Thymus (tissue), 11 donors: ENCODE measurements around the gene DPYSL5. TPM values are rescaled to one million over a fixed set of nuclear protein-coding genes. Genes with fewer than 3 reads are reported as not detected.
A peak's percentile ranks its signal among the peaks of the same experiment; 100 is the strongest.
"Not testable (repeated sequence)": the region's sequence is repeated elsewhere in the genome, so short reads cannot be mapped to it uniquely, and the experiment has no call there.

Source experiments
- DNase-seq, 9 donors: peaks; one replicate each; pipeline ENCODE4 v3.0.0-alpha.2; 2013; ENCODE audit warnings: low spot score in 9 of 9, low read depth in 6 of 9, missing footprints in 1 of 9
- H3K27ac ChIP-seq, 2 donors: one replicate each; pipeline ENCODE4 v1.5.1; 2013; ENCODE audit warnings: control low read depth in 1 of 2, low read depth in 1 of 2, low read length in 1 of 2, mild to moderate bottlenecking in 1 of 2, moderate library complexity in 1 of 2
- H3K27me3 ChIP-seq, 2 donors: one replicate each; pipeline ENCODE4 v1.5.1; 2013; ENCODE audit warnings: low read length in 1 of 2; ENCODE audit not compliant: control insufficient read depth in 2 of 2, insufficient read depth in 1 of 2
- H3K36me3 ChIP-seq, 2 donors: one replicate each; pipeline ENCODE4 v1.5.1; 2013; ENCODE audit warnings: low read length in 1 of 2, mild to moderate bottlenecking in 1 of 2, moderate library complexity in 1 of 2; ENCODE audit not compliant: control insufficient read depth in 2 of 2, insufficient read depth in 2 of 2
- H3K4me1 ChIP-seq, 2 donors: one replicate each; pipeline ENCODE4 v1.5.1; 2013; ENCODE audit warnings: low read length in 2 of 2; ENCODE audit not compliant: control insufficient read depth in 2 of 2, insufficient read depth in 2 of 2
- H3K4me3 ChIP-seq, 2 donors: one replicate each; pipeline ENCODE4 v1.5.1; 2013; ENCODE audit warnings: low read length in 2 of 2, control low read depth in 1 of 2, mild to moderate bottlenecking in 1 of 2
- H3K9me3 ChIP-seq, 2 donors: one replicate each; pipeline ENCODE4 v1.5.1; 2013; ENCODE audit warnings: low read length in 1 of 2, mild to moderate bottlenecking in 1 of 2; ENCODE audit not compliant: control insufficient read depth in 2 of 2, insufficient read depth in 1 of 2
- WGBS: extraction: QIAGEN DNeasy Blood & Tissue Kit; methylation state at CpG from one replicate; pipeline ENCODE4 v1.1.7; 2013; 5-methylcytosine and 5-hydroxymethylcytosine counted together
- polyA plus RNA-seq: library from polyadenylated mRNA; stranded (reverse); fragments of 200-250 nt; gene quantifications from one replicate; pipeline ENCODE4 v1.2.3, GENCODE V29; 2013
- total RNA-seq: library from RNA; stranded (reverse); fragments of 120-200 nt; gene quantifications from one replicate; pipeline ENCODE4 v1.2.4, GENCODE V29; 2013
- donor health status: healthy.

DPYSL5 gene
- total and polyA plus RNA-seq, 2 donors = 0.09 to 0.16 TPM

DNA sequence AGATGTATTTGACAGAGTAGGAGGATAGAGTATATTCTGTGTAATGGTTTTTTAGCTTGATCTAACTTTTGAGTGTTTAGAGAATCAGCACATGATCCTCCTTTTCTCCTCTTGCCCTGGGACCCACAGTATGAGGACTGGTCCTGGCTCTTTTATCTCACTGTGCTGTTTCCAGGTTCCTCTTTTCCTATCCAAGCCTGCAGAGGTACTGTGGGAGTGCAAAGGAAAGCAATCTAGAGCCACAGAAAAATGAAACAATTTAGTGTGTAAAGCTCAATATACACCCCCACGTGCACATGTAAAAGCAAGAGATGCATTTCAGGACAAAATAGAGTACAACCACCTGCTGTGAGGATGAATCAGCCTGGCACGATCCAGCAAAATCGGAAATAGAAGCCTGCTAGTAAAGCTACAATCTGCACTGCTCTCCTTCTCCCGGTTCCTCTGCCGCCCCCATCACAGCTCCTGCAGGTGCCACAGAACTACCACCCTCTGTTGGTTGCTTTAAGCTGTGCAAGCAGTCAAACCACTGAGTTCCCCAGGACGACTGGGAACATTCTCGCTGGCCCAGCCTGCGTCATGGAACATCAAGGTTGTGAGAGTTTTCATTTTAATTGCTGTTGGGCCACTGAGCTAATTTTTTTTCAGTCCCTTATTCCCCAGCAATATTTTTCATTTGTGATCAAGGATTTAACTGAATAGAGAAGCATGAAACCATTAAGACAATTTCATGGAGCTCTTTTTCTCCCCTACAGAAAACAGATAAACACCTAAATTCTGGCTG, 74.7 kb downstream of the DPYSL5 start:
- no peak overlapping the region for H3K27ac ChIP-seq
- H3K27me3 ChIP-seq = peaks cover 0 to 16% of the 10 kb centered on the region in 2 donors
- WGBS = 6% methylated on average over 8 of the region's 8 CpGs
- no peaks in the 10 kb centered on the region for H3K36me3 ChIP-seq
- H3K4me1 ChIP-seq = no peaks in the 10 kb centered on the region
- no peaks in the 10 kb centered on the region for H3K9me3 ChIP-seq
- no peak overlapping the region for H3K4me3 ChIP-seq
- peak in 7 of 9 donors; percentile 2 to 48 (median 13) for DNase-seq

DNA sequence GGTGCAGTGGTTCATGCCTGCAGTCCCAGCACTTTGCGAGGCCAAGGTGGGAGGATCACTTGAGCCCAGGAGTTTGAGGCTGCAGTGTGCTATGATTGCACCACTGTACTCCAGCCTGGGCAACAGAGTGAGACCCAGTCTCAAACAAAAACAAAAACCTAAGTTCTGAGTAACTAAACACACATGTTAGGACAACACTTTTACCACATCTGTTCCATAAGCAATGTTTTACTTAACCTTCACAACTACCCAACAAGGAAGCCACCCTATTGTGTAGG, 75.2 kb downstream of the DPYSL5 start:
- not testable (repeated sequence) for H3K36me3 ChIP-seq, H3K9me3 ChIP-seq, DNase-seq, H3K27ac ChIP-seq, H3K4me1 ChIP-seq, H3K4me3 ChIP-seq
- WGBS = 91% methylated on average over 1 of the region's 1 CpG
- peaks cover 0 to 16% of the 10 kb centered on the region in 2 donors for H3K27me3 ChIP-seq

DNA sequence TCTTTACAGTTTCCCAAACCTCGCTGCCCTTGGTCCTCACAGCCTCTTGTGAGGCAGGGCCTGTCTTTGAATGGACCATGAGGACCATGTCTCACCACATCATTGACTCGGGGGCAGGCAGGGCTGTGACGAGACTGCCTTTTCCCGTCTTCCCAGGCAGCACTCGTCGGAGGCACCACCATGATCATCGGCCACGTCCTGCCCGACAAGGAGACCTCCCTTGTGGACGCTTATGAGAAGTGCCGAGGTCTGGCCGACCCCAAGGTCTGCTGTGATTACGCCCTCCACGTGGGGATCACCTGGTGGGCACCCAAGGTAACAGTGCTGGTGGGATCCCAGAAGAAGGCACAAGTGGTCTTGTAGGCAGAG, 76.8 kb downstream of the DPYSL5 start:
- Histone ChIP-seq H3K27ac (no peak overlapping the region), H3K36me3 (no peaks in the 10 kb centered on the region), H3K4me1 (no peaks in the 10 kb centered on the region), H3K9me3 (no peaks in the 10 kb centered on the region), H3K4me3 (no peak overlapping the region), H3K27me3 (peaks cover 0 to 16% of the 10 kb centered on the region in 2 donors)
- no peak for DNase-seq
- WGBS = 96% methylated on average over 14 of the region's 14 CpGs

DNA sequence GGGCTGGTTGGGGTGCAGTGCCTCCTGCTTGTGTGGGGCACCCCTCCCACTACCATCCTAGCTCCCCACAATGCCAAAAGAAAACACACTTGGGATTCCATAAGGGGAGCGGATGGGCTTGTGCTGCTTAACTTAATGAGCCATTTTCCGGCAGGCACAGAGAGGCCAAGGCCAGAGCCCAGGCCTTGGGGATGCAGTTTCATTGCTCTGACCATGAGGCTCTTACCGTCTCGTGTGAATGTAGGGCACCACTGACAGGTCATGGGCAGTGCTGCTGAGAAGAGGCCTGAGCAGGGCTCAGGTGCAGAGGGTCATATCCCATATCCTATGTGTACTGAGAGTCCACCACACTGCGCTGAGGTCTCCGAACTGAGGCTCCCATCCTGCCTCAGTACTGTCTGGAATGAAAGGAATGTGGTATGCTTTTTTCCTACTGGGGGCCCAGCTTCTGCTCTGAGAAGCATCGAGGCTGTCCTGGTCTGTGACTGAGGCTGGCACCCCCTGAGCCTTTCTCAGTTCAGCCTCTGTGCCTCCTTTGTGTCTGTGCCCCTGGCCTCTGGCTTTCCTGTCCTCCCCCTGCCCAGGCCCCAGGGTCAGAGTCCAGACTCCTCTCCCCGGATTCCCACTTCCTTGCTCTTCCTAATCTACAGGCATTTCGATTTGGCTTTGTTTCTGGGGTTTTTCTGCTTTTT, 77.3 kb downstream of the DPYSL5 start:
- H3K27me3 ChIP-seq = peaks cover 0 to 16% of the 10 kb centered on the region in 2 donors
- H3K4me1 ChIP-seq = no peaks in the 10 kb centered on the region
- H3K27ac ChIP-seq = no peak overlapping the region
- H3K4me3 ChIP-seq = no peak overlapping the region
- no peaks in the 10 kb centered on the region for H3K9me3 ChIP-seq
- H3K36me3 ChIP-seq = no peaks in the 10 kb centered on the region
- WGBS = 87% methylated on average over 9 of the region's 9 CpGs
- DNase-seq = no peak

DNA sequence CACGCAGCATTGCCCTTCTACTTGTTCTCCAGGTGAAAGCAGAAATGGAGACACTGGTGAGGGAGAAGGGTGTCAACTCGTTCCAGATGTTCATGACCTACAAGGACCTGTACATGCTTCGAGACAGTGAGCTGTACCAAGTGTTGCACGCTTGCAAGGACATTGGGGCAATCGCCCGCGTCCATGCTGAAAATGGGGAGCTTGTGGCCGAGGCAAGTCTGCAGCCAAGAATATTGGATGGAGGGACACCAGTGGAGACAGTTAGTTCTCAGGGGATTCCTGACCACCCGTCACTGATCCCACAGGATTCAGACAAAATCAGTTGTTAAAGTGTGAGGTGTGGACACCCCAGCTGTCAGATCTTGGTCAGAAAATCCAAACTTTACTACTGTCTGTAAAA, 79.3 kb downstream of the DPYSL5 start:
- H3K36me3 ChIP-seq = no peaks in the 10 kb centered on the region
- no peaks in the 10 kb centered on the region for H3K4me1 ChIP-seq
- no peak overlapping the region for H3K4me3 ChIP-seq
- no peak overlapping the region for H3K27ac ChIP-seq
- no peak for DNase-seq
- no peaks in the 10 kb centered on the region for H3K9me3 ChIP-seq
- WGBS = 97% methylated on average over 9 of the region's 9 CpGs
- H3K27me3 ChIP-seq = peaks cover 0 to 7% of the 10 kb centered on the region in 2 donors

DNA sequence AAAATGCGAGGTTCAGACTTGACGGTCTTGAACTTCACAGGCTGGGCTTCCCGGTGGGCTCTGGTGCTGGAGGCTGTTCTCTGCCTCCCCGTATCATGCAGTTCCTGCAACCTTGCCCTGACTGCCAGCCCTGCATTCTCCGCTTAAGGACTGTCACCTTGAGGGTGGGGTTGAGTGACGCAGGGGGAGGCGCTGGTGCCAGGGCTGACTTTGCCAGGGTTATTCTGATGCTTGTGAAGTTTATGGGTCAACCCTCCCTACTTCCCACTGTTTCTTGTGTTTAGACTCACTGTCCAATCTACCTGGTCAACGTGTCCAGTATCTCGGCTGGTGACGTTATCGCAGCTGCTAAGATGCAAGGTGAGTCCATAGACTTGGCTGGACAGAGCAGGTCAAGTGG, 85.0 kb downstream of the DPYSL5 start:
- Histone ChIP-seq H3K27me3 (peaks cover 0 to 10% of the 10 kb centered on the region in 2 donors), H3K9me3 (no peaks in the 10 kb centered on the region), H3K4me3 (no peak overlapping the region), H3K36me3 (no peaks in the 10 kb centered on the region), H3K4me1 (no peaks in the 10 kb centered on the region), H3K27ac (no peak overlapping the region)
- no peak for DNase-seq
- WGBS = 87% methylated on average over 11 of the region's 11 CpGs

DNA sequence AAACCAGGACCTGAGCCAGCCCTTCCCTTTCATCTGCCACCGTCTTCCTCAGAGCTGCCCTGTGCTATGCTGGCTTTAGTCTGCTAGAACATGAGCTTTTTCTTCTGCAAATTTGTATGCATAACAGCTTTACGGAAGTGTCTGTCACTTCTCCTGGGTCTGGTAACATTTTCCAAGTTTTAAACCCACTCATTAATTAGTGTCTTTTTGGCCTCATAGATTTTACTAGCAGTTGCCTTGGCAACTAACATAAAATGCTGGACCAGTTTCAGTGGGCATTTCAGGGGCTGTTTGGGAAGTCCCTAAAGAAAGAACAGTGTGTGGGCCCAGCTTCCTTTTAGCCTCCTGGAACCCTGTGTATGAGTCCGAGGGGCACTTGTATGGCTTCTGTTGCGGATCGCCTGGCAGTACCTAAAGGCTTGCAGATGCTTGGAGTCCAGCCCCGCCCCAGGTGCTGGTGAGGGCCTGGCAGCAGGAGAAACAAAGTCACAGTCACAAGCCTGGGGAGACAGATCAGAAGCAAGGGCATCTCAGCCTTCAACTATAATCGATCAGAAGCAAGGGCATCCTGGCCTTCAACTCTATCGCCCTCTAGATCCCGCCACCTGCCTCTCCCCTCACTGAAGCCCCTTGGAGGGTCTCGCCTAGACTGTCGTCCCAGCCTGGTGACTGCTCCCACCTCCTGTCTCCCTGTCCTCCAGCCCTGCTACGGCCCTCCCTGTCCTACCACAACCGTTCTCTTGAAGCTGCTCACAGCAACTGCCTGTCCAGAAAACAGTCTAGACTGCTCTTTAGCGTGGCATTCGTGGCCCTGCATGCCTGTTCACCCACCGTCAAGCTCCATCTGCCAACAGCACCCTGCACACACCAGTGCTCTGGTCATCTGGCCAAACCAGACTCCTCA, 85.8 kb downstream of the DPYSL5 start:
- H3K27me3 ChIP-seq = peaks cover 0 to 11% of the 10 kb centered on the region in 2 donors

DNA sequence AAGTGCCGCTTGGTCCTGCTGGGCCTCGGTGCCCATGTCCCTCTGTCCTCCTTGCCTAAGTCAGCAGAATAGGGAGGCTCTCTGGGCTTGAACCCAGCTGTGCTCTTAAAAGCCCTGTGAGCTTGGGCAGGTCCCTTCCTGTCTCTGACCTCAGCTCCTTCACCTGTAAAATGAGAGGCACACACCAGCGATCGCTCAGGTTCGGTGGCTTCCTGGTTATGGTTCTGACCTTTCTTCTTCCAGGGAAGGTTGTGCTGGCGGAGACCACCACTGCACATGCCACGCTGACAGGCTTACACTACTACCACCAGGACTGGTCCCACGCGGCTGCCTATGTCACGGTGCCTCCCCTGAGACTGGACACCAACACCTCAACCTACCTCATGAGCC, 86.4 kb downstream of the DPYSL5 start:
- Histone ChIP-seq H3K9me3 (no peaks in the 10 kb centered on the region), H3K4me1 (no peaks in the 10 kb centered on the region), H3K36me3 (no peaks in the 10 kb centered on the region), H3K27me3 (peaks cover 0 to 13% of the 10 kb centered on the region in 2 donors), H3K27ac (no peak overlapping the region), H3K4me3 (no peak overlapping the region)
- no peak for DNase-seq
- WGBS = 90% methylated on average over 10 of the region's 10 CpGs

More for the DNA sequence above, 85.8 kb downstream of the DPYSL5 start:
- no peak for DNase-seq
- H3K36me3 ChIP-seq = no peaks in the 10 kb centered on the region
- H3K27ac ChIP-seq = no peak overlapping the region
- H3K9me3 ChIP-seq = no peaks in the 10 kb centered on the region
- no peaks in the 10 kb centered on the region for H3K4me1 ChIP-seq
- WGBS = 94% methylated on average over 16 of the region's 16 CpGs
- H3K4me3 ChIP-seq = no peak overlapping the region

DNA sequence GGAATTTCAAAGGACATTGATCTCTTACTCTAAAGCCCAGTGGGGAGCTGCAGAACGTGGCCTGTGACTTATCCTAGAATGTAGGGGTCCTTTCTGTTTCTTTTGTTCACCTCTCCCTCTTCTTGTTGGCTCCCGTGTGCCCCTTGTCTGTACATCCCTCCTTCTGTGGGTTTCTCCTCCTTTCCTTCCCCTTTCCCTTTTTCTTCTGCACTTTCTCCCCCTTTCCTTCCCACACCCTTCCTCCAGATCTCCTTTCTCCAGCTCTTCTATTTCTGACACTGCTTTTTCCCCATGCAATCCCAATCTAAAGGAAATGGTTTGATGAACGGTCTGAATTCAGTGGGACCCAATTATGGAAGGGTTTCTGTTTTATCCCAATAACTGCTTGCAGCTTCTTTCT, 87.1 kb downstream of the DPYSL5 start:
- no peak for DNase-seq
- Histone ChIP-seq H3K27ac (no peak overlapping the region), H3K9me3 (no peaks in the 10 kb centered on the region), H3K4me1 (no peaks in the 10 kb centered on the region), H3K36me3 (no peaks in the 10 kb centered on the region), H3K4me3 (no peak overlapping the region), H3K27me3 (peaks cover 0 to 13% of the 10 kb centered on the region in 2 donors)
- 71% methylated on average over 3 of the region's 3 CpGs for WGBS
